Measurements from ENCODE around the gene FAM241A.

FAM241A gene

GRCh38 chr4:112214390-112215264 is 69.4 kb downstream of the FAM241A start:
- peak; percentile 20 to 62 (median 48) for DNase-seq

DNA sequence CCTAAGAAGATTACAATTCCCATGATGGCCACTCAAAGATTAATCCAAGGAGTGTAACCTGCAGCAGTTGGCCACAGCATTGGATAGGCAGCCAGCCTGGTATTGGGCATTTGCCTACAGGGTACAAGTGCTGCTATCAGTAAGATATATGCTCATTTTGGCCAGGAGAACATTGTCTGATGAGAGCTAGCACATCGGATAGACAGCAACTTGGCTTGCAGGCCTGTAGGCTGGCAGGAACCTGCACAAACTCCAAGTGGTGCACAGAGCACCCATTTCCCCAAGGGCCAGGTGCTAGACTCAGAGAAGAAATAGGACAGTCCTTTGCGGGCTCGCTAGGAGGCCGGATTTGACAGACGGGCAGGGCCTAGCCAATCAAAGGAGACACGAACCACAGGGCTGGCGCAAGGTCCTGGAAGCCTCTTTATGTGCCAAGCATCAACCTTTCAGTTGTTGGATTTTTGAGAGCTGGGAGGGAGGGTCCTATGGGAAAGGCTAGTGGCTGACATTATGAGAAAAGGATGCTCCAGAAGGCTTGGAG is 74.6 kb downstream of the FAM241A start:
- DNase-seq, result no peak

DNA sequence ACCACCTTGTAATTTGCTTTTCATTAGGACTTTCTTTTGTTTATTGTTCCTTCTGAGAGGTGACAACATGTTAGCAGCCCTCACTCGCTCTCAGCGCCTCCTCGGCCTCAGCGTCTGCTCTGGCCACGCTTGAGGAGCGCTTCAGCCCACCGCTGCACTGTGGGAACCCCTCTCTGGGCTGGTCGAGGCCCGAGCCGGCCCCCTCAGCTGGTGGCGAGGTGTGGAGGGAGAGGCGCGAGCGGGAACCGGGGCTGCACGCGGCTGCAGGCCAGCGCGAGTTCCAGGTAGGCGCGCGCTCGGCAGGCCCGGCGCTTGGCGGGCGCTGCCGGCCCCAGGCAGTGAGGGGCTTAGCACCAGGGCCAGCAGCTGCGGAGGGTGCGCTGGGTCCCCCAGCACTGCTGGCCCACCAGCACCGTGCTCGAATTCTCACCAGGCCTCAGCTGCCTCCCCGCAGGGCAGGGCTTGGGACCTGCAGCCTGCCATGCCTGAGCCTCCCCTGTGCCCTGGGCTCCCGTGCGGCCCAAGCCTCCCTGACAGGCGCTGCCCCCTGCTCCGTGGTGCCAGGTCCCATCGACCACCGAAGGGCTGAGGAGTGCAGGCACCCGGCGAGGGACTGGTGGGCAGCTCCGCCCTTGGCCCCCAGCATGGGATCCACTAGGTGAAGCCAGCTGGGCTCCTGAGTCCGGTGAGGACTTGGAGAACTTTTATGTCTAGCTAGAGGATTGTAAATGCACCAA is 77.1 kb downstream of the FAM241A start:
- DNase-seq, result no peak

DNA sequence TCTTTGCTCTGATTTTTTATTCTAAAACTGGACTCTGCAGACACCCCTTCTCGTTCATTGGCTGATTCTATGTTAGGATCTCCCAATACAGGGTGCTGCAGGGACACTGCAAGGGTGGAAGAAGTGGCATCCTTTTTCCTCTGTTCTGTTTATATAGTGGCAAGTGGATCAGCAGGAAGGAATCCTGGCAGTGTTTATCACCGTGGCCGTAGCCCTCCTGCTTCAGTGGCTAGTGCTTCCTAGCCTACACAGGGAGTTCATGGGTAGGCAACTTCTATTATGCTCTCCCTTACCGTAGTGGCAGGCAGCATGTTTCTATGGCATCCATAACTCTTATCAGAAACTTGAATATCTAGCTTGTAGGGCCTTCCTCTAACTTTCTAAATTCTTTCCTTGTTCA is 79.9 kb downstream of the FAM241A start:
- no peak for DNase-seq

- DNase-seq, result peak; percentile 99 to 100 (median 99)
Measured at GRCh38 chr4:112230879-112231778, 85.9 kb downstream of the FAM241A start.

DNA sequence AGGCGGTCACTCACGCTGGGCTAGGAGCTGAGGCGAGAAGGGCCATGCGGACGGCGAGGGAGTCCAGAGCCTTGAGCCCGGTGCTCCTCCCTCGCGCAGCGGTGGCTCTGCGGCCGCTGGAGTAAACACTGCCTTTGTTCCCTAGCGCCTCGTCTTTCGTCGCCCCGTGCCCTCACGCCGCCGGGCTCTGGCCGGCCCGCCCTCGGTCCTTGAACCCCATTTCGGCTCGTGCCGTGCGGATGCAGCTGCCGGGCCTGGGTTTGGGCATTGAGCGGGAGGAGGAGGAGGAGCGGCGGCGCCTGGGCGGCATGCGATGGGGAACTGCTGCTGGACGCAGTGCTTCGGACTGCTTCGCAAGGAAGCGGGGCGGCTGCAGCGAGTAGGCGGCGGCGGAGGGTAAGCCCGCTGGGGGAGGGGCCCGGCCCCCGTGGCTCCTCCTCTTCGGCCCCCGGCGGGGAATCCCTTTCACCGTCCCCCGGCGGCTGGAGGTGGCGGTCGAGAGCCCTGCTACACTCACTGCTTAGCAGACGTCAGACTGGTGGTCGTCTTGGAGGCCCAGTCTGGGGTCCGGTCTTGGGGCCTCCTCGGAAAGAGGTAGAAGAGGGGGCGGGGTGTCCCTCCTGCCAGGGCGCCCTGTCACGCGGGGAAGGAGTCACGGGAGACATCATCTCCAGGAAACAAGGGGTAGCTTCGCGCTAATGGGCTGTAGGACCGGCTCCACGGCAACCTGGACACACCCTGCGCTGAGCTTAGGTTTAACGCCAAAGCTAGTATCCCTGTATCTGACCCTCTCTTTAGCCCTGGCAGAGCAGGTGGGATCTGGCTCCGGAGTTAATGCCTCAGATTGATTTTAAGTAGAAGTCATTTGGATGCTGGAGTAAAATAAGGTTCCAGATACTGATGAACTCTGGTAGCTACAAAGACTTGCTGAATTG is 86.8 kb downstream of the FAM241A start, which contains the start of gene AP1AR:
Gene AP1AR (plus strand): TSS at position 9 of the 935 bp plus-strand sequence. CDS start 305 bp downstream, at position 314.
- peak; percentile 89 to 96 (median 94) for DNase-seq

- DNase-seq, result peak; percentile 70 to 85 (median 80)
Measured at GRCh38 chr4:112234952-112235609, 89.8 kb downstream of the FAM241A start.

DNA sequence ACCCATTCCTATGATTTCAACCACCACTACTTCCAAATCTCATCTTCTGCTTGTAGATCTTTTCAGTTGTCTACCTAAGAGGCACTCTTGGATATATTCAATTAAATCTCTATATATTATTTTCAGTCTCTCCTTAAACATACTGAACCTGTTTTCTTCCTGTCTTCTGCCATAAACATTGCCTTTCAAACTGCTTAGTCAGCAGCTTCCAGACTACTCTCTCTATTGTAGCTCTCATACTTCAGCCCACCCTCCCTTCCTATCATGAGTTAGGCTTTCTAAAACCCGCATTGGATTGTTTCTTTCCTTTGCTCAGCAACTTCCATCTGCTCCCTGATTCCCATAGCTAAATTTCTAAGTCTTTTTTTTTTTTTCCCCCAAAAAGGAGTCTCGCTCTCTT is 90.8 kb downstream of the FAM241A start:
- no peak for DNase-seq

DNA sequence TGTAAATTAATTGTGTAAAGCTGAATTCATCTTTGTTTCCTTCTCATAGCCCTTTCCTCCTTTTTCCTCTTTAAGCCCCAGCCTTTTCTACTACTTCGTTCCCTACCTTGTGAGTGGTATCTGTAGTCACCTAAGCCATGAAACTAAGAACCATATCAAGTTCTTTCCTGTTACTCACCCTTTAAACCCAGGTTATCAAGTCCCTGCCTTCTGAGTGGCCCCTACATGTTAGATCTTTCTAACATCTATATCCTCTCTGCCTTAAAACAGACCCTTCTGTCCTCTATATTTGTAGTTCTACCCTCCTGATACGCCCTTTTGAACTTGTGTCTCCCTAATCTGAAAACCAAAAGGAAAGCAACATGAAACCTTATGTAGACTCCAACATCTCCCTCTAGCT is 93.6 kb downstream of the FAM241A start:
- DNase-seq, result no peak

All from suppressor macrophage (primary cell).